ENCODE results near the gene MARS2.
"Not testable (repeated sequence)": the region's sequence is repeated elsewhere in the genome, so short reads cannot be mapped to it uniquely, and the experiment has no call there.

MARS2 gene

DNA sequence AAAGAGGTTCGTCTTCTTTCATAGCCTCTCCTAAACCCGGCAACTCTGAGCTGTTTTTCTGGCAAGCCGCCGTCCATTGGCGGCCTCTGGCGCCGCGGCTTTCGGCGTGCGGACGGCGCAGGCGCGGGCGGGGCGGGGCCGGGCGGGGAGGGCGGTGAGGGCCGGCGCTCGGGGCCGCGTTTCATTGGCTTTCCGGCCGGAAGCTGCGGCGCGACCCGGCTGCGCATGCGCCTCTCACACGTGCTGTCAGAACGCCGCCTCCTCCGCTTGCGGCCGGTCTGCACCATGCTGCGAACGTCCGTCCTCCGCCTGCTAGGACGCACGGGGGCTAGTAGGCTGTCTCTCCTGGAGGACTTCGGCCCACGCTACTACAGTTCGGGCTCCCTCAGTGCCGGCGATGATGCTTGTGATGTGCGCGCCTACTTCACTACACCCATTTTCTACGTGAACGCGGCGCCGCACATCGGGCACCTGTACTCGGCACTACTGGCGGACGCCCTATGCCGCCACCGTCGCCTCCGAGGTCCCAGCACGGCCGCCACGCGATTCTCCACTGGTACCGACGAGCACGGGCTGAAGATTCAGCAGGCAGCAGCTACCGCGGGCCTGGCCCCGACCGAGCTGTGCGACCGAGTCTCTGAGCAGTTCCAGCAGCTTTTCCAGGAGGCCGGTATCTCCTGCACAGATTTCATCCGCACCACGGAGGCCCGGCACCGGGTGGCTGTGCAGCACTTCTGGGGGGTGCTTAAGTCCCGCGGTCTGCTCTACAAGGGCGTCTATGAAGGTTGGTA is at the start of gene MARS2:
Gene MARS2, plus strand, starts transcription at position 249 of the 791 bp plus-strand sequence. Its CDS starts 37 bp downstream, at position 286.
- no peak for FAIRE-seq

DNA sequence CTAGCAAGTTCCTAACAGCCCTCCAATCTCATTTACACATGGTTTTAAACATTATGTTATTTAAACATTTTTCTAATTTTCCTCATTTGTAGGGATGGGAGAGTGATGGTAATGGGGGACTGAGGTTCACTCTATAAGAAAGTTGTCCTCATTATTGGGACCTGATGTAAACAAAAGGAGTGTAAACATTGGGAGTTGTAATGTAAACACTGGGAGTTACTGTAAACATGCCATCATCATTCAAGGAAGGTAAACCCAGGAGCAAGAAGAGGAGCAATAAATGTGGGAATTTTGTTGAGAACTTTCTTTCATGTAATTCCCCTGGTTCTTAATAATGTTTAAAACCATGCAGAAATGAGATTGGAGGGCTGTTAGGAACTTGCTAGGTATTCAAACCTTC is 47.6 kb upstream of the MARS2 start:
- no peak for FAIRE-seq

DNA sequence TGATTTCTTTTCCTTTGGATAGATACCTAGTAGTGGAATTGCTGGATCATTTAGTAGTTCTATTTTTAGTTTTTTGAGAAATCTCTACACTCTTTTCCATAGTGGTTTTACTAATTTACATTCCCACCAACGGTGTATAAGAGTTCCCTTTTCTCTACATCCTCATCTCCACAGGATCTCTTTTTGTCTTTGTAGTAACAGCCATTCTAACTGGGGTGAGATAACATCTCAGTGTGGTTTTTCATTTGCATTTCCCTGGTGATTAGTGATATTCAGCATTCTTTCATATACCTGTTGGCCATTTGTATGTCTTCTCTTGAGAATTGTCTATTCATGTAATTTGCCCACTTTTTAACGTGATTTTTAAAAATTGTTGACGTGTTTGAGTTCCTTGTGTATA is 43.5 kb upstream of the MARS2 start:
- no peak for FAIRE-seq

DNA sequence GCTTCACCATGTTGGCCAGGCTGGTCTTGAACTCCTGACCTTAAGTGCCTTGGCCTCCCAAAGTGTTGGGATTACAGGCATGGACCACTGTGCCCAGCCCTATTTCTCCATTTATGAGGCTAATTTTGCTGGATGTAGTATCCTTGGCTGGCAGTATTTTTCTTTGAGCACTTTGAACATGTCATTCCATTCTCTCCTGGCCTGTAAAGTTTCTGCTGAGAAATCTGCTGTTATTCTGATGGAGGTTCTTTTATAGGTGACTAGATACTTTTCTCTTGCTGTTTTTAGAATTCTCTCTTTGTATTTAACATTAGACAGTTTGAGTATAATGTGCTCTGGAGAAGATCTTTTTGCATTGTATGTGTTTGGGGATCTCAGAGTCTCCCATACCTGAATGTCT is 38.9 kb upstream of the MARS2 start:
- FAIRE-seq: no peak

DNA sequence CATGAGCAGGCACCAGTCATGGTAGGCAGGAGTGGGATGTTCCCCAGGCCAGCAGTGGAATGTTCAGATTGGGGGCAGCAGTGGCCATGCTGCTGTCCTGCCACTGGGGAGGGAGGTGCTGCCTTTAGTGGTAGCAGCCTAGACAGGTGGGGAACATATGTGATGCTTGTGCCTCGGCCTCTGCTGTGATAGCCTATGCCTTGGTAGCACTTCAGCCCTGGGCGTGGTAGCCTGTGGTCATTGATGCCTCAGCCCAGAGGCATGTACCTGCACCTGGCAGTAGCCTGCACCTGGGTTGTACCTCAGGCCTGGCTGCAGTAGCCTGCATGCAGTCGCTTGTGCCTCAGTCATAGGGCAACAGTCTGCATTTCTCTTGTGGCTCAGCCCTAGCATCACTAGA is 36.9 kb upstream of the MARS2 start:
- FAIRE-seq: no peak

DNA sequence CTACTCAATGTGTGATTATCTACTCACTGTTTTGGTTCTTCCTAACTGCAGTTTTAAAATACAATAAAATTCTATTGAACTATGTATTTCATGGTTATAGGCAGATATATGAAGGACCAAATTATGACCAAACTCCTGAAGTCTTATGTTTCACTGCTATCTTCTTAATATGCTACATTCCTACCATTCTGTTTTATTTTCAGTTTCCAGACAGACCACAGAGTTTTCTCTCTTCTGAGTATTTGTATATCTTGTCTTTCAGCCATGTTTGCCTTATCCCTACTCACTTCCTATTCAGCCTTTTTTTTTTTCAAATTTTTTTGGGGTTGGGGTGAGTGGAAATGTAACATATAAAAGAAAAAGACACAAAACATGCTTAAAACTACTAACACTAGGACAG is 36.1 kb upstream of the MARS2 start:
- FAIRE-seq: no peak

DNA sequence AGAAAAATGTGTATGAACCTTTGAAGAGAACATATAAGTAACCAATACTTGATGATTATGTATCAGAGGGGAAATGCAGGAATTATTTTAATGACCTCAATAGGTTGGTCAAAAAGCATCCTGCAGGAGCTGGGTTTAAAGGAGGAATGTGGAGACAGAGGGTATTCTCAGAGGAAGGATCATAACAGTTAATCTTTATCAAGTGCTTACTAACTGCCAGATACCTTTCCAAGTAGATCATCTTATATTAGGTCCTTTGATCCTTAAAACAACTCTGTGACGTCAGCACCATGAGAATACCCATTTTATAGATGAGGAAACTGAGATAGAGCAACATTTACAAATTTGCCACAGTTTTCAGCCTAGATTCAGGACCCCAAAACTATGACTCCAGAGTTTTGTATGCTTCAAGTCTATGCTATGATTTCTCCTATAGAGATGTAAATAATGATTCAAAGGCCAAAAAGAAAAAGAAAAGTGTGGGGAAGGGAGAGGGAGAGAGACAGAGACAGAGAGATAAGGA is 32.7 kb upstream of the MARS2 start:
- FAIRE-seq: no peak

DNA sequence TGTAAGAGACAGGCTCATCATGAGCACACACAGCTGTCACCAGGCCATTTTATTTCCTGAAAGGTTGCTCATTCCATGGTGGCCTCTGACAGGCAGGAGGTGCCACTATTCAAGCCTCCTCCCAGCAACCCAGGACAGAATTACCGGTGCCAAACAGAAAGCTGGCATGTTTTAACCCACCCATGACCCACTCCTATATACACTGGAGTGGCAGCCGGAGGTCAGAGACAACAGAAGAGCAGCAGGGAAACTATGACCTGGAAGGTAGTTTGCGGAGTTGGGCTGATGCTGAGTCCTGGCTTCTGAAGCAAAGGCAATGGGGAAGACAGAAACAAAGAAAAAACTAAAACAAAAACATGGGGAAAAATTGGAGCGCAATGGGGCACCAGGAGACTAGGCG is 32.1 kb upstream of the MARS2 start:
- FAIRE-seq: no peak

DNA sequence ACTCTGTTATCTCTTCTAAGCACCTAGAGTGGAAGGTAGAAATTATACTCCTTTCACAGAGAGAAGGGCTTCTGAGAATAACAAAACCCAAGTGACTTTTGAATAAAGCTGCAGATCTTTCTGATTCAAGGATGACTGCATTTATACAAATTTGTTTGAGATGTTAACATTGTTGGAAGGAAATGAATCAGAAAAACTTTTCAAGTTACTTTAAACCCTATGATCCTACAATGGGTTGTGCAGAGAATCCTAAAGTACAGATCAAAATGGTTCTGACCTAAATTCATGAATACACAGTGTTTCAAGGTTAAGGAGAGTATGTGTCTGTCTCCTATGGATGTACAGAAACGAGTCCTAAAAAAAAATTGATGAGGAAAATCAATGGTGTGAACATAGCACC is 31.6 kb upstream of the MARS2 start:
- no peak for FAIRE-seq

DNA sequence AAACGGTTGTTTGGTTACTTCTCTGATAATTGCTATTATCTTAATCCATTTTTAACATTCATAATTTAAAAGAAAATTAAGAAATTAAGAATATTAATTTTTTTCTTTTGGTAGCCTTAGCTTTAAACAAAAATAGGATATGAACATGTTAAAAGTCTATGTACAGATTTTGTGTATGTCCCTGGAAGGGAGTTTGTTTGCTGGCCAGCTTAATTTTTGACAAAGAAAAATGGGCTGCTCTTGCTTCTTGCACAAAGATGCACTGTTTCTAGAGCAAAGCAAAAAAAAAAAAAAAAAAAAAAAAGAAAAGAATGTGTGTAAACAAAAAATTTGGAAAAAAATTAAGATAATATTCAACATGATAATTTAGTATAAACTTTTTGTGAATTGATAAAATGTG is 31.1 kb upstream of the MARS2 start:
- peak; percentile 3 for FAIRE-seq

DNA sequence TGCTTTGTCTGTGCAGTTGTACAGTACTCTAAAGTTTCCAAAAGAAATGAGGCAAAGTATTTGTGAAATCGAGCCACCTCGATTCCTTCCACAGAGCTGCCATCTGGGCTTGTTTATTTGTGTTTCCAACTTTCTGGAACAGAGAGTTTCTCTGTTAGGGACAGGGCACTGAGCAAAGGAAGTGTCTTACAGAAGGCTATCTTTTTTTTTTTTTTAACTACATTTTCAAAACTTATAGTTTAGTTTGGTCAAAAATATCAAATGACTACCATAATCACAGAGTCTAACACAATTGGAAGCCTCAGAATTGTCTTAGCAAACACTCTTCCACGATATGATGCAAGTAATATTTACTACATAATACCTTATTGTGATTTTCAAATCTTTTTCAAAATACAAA is 30.6 kb upstream of the MARS2 start:
- FAIRE-seq: no peak

DNA sequence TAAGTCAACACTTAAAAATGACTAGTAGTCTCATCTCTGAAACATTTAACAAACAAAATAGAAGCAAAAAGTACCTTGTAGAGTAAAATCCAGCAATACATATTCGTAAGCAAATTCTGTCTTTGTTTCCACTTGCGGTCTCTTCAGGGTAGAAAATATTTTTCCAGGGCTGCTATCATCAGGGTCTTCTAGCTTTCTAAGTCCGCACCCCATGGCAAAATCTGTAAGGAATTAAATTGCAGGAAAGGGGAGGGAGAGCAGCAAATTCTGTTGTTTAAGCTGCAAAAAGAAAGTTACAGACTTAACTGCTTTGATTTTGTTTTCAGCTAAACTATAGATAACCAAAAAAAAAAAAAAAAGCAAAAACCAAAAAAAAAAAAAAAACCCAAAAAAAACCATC is 29.9 kb upstream of the MARS2 start, which contains the start of gene RFTN2:
Gene RFTN2, minus strand, starts transcription at position 342 of the 400 bp plus-strand sequence. Its CDS starts 129 bp downstream, at position 213.
- no peak for FAIRE-seq

DNA sequence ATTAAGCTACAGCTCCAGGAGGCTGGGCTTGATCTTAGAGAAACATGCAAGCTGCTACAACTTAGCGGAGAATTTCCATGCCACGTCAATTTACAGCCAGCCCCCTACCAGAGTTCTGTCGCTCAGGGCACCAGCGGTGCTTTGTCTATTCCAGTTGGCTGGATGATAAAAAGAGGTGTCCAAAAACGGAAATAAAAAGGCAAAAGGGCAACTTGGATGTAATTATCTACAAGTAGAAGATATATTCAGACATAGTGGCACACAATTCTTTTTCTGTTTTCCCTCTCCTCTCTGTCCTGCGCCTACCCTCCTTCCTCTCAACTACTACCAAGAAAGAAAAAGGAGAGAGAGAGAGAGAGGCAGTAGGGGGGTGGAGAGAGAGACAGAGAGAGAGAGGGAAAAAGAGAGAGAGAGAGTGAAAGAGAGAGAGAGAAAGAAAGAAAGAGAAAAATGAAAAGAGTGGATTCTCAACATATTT is 29.4 kb upstream of the MARS2 start:
- FAIRE-seq: no peak

DNA sequence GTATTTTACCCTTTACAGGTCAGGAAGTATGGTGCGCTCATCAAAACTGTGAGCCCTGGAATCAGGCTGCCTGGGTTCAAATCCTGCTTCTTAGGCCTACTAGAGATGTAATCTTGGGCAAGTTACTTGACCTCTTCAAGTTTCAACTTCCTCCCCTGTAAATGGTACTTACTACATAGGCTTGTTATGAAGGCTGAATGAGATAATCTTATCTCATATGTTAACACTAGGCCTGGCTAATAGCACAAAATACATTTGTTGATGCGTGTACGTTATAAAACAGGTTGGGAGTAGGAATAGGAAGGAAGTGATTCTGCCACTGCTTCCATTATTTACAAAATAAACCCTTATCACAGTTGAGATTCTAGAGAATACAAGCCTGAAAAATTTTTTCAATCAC is 28.1 kb upstream of the MARS2 start:
- no peak for FAIRE-seq

DNA sequence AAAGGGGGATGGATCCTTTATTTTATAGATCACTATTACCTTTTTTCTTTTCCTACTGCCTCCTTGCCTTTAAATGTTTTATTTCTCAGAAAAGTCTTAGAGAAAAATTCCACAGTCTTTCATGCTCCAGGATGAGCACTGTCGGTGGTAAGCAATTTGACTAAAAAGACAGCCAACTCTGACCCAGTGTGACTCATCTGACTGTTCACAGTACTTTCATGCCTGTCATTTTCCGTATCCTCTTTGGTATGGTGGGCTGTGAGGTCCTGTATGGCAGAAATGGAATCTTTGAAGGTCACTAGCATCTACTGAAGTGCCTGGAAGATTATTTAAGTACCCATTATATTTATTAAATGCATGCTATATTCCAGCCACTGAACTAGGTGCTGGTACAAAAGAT is 27.7 kb upstream of the MARS2 start:
- no peak for FAIRE-seq

DNA sequence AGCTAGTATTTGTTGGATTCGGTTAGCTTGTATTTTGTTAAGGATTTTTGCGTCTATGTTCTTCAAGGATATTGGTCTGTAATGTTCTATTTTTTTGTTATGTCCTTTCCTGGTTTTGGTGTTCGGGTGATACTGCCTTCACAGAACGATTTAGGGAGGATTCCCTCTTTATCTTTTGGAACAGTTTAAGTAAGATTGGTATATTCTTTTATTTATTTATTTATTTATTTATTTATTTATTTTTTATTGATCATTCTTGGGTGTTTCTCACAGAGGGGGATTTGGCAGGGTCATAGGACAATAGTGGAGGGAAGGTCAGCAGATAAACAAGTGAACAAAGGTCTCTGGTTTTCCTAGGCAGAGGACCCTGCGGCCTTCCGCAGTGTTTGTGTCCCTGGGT is 10.0 kb upstream of the MARS2 start:
- not testable (repeated sequence) for FAIRE-seq

DNA sequence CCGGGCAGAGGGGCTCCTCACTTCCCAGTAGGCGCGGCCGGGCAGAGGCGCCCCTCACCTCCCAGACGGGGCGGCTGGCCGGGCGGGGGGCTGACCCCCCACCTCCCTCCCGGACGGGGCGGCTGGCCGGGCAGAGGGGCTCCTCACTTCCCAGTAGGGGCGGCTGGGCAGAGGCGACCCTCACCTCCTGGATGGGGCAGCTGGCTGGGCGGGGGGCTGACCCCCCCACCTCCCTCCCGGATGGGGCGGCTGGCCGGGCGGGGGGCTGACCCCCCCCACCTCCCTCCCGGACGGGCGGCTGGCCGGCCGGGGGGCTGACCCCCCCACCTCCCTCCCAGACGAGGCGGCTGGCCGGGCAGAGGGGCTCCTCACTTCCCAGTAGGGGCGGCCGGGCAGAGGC is 9.2 kb upstream of the MARS2 start:
- not testable (repeated sequence) for FAIRE-seq

DNA sequence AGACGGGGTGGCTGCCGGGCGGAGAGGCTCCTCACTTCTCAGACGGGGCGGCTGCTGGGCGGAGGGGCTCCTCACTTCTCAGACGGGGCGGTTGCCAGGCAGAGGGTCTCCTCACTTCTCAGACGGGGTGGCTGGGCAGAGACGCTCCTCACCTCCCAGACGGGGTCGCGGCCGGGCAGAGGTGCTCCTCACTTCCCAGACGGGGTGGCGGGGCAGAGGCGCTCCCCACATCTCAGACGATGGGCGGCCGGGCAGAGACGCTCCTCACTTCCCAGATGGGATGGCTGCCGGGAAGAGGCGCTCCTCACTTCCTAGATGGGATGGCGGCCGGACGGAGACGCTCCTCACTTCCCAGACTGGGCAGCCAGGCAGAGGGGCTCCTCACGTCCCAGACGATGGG is 8.6 kb upstream of the MARS2 start:
- FAIRE-seq: not testable (repeated sequence)

DNA sequence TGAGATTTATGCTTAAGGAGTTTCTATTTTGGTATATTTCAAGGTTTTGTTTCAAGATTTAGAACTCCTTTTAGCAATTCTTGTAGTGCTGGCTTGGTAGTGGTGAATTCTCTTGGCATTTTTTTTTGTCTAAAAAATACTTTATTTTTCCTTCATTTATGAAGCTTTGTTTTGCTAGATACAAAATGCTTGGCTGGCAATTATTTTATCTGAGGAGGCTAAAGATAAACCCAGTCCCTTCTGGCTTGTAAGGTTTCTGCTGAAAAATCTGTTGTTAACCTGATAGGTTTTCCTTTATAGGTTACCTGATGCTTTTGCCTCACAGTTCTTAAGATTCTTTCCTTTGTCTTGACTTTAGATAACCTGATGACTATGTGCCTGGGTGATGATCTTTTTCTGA is 5.4 kb upstream of the MARS2 start:
- FAIRE-seq: not testable (repeated sequence)

DNA sequence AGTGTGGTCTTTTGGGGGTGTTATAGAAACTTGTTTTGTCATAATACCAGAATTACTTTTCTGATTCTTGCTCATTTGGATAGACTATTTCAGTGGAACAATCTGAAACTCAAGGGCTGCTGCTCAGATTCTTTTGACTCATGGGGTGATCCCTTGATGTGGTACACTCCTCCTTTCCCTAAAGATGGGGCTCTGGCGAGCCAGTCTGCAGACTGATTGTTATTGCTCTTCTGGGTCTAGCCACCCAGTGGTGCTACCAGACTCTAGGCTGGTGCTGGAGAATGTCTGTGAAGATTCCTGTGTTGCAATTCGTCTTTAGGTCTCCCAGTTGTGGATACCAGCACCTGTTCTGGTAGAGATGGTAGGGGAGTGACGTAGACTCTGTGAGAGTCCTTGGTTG is 4.2 kb upstream of the MARS2 start:
- no peak for FAIRE-seq

DNA sequence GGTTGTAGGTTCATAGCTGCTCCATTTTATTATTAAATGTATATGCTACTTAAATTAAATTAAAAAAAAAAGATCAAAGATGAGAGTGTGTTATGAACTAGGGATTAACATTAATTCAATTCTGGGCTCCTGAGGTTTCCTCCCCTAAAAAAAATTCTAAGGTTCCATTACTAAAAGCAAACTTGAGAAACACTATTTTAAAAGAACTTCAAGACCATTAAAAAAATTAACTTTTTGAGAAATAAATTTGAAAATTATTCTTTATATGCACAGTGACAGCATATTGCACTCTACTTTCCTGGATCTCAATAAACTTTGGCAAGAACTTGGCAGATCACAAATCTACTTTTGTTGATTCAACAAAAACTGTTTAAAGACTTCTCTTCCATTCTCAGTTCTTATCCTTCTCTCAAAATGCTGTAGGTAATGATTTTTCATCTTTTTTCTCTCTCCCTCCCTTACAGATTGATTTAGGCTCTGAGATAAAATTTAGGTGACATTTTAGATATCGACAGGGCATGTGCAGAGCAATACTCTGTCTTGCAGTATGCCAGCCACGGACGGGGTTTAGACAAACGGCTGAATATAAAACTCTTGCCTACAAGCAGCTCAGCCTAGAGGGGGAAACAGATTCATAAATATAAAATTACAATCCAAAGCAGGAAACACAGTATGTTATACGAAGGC is 592 bp upstream of the MARS2 start:
- FAIRE-seq: no peak

DNA sequence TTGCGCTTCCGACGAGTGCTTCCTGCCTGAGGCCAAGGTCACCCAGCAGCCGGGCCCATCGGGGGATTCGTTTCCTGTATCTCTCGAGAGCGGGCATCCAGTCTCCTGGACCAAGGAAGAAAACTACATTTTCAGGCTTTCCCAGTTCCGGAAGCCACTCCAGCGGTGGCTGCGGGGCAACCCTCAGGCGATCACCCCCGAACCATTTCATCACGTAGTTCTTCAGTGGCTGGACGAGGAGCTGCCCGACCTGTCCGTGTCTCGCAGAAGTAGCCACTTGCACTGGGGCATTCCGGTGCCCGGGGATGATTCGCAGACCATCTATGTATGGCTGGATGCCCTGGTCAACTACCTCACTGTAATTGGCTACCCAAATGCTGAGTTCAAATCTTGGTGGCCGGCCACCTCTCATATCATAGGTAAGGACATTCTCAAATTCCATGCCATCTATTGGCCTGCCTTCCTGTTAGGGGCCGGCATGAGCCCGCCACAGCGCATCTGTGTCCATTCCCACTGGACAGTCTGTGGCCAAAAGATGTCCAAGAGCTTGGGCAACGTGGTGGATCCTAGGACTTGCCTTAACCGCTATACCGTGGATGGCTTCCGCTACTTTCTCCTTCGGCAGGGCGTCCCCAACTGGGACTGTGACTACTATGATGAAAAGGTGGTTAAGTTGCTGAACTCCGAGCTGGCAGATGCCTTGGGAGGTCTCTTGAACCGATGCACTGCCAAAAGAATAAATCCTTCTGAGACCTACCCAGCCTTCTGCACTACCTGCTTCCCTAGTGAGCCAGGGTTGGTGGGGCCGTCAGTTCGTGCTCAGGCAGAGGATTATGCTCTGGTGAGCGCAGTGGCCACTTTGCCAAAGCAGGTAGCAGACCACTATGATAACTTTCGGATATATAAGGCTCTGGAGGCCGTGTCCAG is 1.0 kb downstream of the MARS2 start:
- no peak for FAIRE-seq

DNA sequence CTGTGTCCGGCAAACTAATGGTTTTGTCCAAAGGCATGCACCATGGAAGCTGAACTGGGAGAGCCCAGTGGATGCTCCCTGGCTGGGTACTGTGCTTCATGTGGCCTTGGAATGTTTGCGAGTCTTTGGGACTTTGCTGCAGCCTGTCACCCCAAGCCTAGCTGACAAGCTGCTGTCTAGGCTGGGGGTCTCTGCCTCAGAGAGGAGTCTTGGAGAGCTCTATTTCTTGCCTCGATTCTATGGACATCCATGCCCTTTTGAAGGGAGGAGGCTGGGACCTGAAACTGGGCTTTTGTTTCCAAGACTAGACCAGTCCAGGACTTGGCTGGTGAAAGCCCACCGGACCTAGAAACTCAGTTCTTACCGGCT is 1.7 kb downstream of the MARS2 start:
- FAIRE-seq: no peak
